Neural cell (in vitro differentiated cells): ENCODE data around the gene NCKAP5L. TPM values are rescaled to one million over a fixed set of nuclear protein-coding genes. Genes with fewer than 3 reads are reported as not detected.

Source experiments
- H2AFZ ChIP-seq: fragments of 200-600, 300-800 bp; sonication (generic), shearing (Covaris generic); 2 replicates; pipeline ENCODE4 v1.6.0; 2014; ENCODE audit warnings: low read depth, mild to moderate bottlenecking, antibody characterized with exemption, low read length, moderate library complexity
- H3F3A ChIP-seq: fragments of 200-600 bp; shearing (Covaris generic); 2 replicates; pipeline ENCODE4 v1.6.1; 2016; ENCODE audit warnings: mild to moderate bottlenecking, moderate library complexity, mixed read lengths, antibody characterized with exemption, low read length; ENCODE audit not compliant: insufficient read depth, poor library complexity, severe bottlenecking
- H3K27ac ChIP-seq: fragments of 200-600, 300-800 bp; sonication (generic), shearing (Covaris generic); 2 replicates; pipeline ENCODE4 v1.5.1; 2014; ENCODE audit warnings: mild to moderate bottlenecking, low read length, moderate library complexity
- H3K27me3 ChIP-seq: fragments of 300-800, 200-600 bp; sonication (generic), shearing (Covaris generic); 2 replicates; pipeline ENCODE4 v1.6.0; 2014; ENCODE audit warnings: mild to moderate bottlenecking, low read depth, low read length, moderate library complexity; ENCODE audit not compliant: insufficient read depth
- H3K36me3 ChIP-seq: fragments of 300-800, 200-600 bp; sonication (generic), shearing (Covaris generic); 2 replicates; pipeline ENCODE4 v1.5.1; 2014; ENCODE audit warnings: mild to moderate bottlenecking, antibody characterized with exemption, low read length, moderate library complexity; ENCODE audit not compliant: insufficient read depth
- H3K4me2 ChIP-seq: fragments of 300-800, 200-600 bp; sonication (generic), shearing (Covaris generic); 2 replicates; pipeline ENCODE4 v1.6.0; 2014; ENCODE audit warnings: mild to moderate bottlenecking, low read length
- H3K4me3 ChIP-seq: fragments of 300-800, 200-600 bp; sonication (generic), shearing (Covaris generic); 2 replicates; pipeline ENCODE4 v1.5.1; 2014; ENCODE audit warnings: mild to moderate bottlenecking, low read length, moderate library complexity
- H3K79me2 ChIP-seq: fragments of 200-600 bp; shearing (Covaris generic); replicated peaks from 2 replicates; pipeline ENCODE4 v1.6.0; 2014; ENCODE audit warnings: mild to moderate bottlenecking, low read length, moderate library complexity; ENCODE audit not compliant: insufficient read depth
- H3K9ac ChIP-seq: fragments of 300-800, 200-600 bp; sonication (generic), shearing (Covaris generic); 2 replicates; pipeline ENCODE4 v1.6.1; 2016; ENCODE audit warnings: mild to moderate bottlenecking, low read length, mixed read lengths
- H3K9me2 ChIP-seq: fragments of 200-600 bp; shearing (Covaris generic); 2 replicates; pipeline ENCODE4 v1.6.1; 2016; ENCODE audit warnings: mild to moderate bottlenecking, low read length, mixed read lengths; ENCODE audit not compliant: insufficient read depth
- H3K9me3 ChIP-seq: fragments of 200-600, 300-800 bp; sonication (generic), shearing (Covaris generic); 2 replicates; pipeline ENCODE4 v1.6.1; 2016; ENCODE audit warnings: mild to moderate bottlenecking, mixed run types, low read length, moderate library complexity, mixed read lengths
- H4K20me1 ChIP-seq: fragments of 200-600 bp; shearing (Covaris generic); 2 replicates; pipeline ENCODE4 v1.6.1; 2016; ENCODE audit warnings: mild to moderate bottlenecking, mixed run types; ENCODE audit not compliant: insufficient read depth
- CTCF ChIP-seq: fragments of 450-650 bp; IDR thresholded peaks from 2 replicates; pipeline ENCODE4 v1.5.1; 2014; ENCODE audit warnings: antibody characterized with exemption, mild to moderate bottlenecking, moderate library complexity; ENCODE audit not compliant: poor library complexity, severe bottlenecking
- EP300 ChIP-seq: fragments of 450-650 bp; conservative IDR thresholded peaks from 2 replicates; pipeline ENCODE4 v1.6.1; 2014; ENCODE audit warnings: antibody characterized with exemption, mild to moderate bottlenecking, moderate library complexity; ENCODE audit not compliant: poor library complexity, severe bottlenecking
- EZH2 ChIP-seq: fragments of 200-600, 300-800 bp; shearing (Covaris generic), sonication (generic); IDR thresholded peaks from 2 replicates; pipeline ENCODE4 v1.6.1; 2014; ENCODE audit warnings: antibody characterized with exemption, low read length, borderline replicate concordance, mild to moderate bottlenecking; ENCODE audit not compliant: insufficient read depth, poor library complexity, severe bottlenecking
- MXI1 ChIP-seq: fragments of 450-650 bp; conservative IDR thresholded peaks from 2 replicates; pipeline ENCODE4 v1.6.1; 2014; ENCODE audit warnings: antibody characterized with exemption, mild to moderate bottlenecking; ENCODE audit not compliant: poor library complexity, severe bottlenecking
- POLR2AphosphoS5 ChIP-seq: IDR thresholded peaks from 2 replicates; pipeline ENCODE4 v1.6.1; 2012
- RAD21 ChIP-seq: fragments of 450-650 bp; conservative IDR thresholded peaks from 2 replicates; pipeline ENCODE4 v1.6.1; 2014; ENCODE audit warnings: antibody characterized with exemption, mild to moderate bottlenecking, moderate library complexity
- REST ChIP-seq: IDR thresholded peaks from 2 replicates; pipeline ENCODE4 v1.6.1; 2012; ENCODE audit warnings: borderline replicate concordance
- SMC3 ChIP-seq: fragments of 450-650 bp; conservative IDR thresholded peaks from 2 replicates; pipeline ENCODE4 v1.6.1; 2014; ENCODE audit warnings: antibody characterized with exemption, mild to moderate bottlenecking, moderate library complexity; ENCODE audit not compliant: poor library complexity
- TAF1 ChIP-seq: IDR thresholded peaks from 2 replicates; pipeline ENCODE4 v1.6.1; 2012; ENCODE audit warnings: low read depth
- polyA minus RNA-seq: library from RNA; depleted of rRNA, polyadenylated mRNA; stranded (reverse); fragments of >200 nt; gene quantifications from 2 replicates; pipeline ENCODE4 v1.2.3, GENCODE V29; 2014
- polyA plus RNA-seq: library from polyadenylated mRNA; depleted of rRNA; stranded (reverse); fragments of >200 nt; gene quantifications from 2 replicates; pipeline ENCODE4 v1.2.3, GENCODE V29; 2014

NCKAP5L gene, protein sequence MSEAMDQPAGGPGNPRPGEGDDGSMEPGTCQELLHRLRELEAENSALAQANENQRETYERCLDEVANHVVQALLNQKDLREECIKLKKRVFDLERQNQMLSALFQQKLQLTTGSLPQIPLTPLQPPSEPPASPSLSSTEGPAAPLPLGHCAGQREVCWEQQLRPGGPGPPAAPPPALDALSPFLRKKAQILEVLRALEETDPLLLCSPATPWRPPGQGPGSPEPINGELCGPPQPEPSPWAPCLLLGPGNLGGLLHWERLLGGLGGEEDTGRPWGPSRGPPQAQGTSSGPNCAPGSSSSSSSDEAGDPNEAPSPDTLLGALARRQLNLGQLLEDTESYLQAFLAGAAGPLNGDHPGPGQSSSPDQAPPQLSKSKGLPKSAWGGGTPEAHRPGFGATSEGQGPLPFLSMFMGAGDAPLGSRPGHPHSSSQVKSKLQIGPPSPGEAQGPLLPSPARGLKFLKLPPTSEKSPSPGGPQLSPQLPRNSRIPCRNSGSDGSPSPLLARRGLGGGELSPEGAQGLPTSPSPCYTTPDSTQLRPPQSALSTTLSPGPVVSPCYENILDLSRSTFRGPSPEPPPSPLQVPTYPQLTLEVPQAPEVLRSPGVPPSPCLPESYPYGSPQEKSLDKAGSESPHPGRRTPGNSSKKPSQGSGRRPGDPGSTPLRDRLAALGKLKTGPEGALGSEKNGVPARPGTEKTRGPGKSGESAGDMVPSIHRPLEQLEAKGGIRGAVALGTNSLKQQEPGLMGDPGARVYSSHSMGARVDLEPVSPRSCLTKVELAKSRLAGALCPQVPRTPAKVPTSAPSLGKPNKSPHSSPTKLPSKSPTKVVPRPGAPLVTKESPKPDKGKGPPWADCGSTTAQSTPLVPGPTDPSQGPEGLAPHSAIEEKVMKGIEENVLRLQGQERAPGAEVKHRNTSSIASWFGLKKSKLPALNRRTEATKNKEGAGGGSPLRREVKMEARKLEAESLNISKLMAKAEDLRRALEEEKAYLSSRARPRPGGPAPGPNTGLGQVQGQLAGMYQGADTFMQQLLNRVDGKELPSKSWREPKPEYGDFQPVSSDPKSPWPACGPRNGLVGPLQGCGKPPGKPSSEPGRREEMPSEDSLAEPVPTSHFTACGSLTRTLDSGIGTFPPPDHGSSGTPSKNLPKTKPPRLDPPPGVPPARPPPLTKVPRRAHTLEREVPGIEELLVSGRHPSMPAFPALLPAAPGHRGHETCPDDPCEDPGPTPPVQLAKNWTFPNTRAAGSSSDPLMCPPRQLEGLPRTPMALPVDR (N-terminal part only)
- 6.2 and 6.5 TPM in 2 replicates for polyA plus RNA-seq
- polyA minus RNA-seq, result 25.2 and 27.0 TPM in 2 replicates

- H2AFZ ChIP-seq, result peak within 1 kb of the TSS; percentile 88
- no peak for TF ChIP-seq SMC3
- peak; percentile 98 for TF ChIP-seq MXI1
- no peak for TF ChIP-seq EP300
- TF ChIP-seq REST, result peak; percentile 68
- TF ChIP-seq POLR2AphosphoS5, result peak; percentile 72
- TF ChIP-seq RAD21, result no peak
- H3K27ac ChIP-seq, result peak within 1 kb of the TSS; percentile 82
- H3K79me2 ChIP-seq, result peaks cover 32% of the 10 kb centered on the region
- H3F3A ChIP-seq, result no peaks in the 10 kb centered on the region
- no peaks in the 10 kb centered on the region for H4K20me1 ChIP-seq
- no peaks in the 10 kb centered on the region for H3K9me3 ChIP-seq
- H3K9me2 ChIP-seq, result no peaks in the 10 kb centered on the region
- peak within 1 kb of the TSS; percentile 92 for H3K4me2 ChIP-seq
- H3K36me3 ChIP-seq, result no peaks in the 10 kb centered on the region
- no peaks in the 10 kb centered on the region for H3K27me3 ChIP-seq
- H3K4me3 ChIP-seq, result peak within 1 kb of the TSS; percentile 95
- H3K9ac ChIP-seq, result peak within 1 kb of the TSS; percentile 90
These were observed at the start of gene NCKAP5L for GRCh38 chr12:49828133-49829091. NCKAP5L (minus strand) TSS chr12:49828413; CDS start chr12:49804044, 24,369 bp downstream.

DNA sequence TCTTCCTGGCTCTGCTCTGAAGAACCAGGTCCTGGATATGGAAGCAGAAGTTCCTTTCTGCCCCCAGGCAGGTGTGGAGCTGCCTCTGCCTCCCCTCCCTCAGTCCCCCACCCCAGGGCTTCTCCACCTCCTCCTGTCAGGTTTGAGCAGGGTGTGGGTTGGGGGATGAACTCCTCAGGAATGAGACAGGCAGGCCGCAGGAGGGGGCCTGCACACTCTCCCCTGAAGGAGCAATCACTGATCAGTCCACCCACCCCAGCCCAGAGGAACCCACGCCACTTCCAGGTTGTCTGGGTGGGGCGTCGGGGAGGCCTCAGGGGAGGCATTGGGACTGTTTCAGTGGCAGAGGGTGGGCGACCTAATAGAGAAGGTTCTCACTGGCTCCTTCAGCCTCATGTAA, 48.9 kb upstream of the NCKAP5L start:
- H3K27ac ChIP-seq, result no peak overlapping the region
- H3K9ac ChIP-seq, result no peak overlapping the region

More for the DNA sequence above, 48.9 kb upstream of the NCKAP5L start:
- H3K79me2 ChIP-seq, result no peaks in the 10 kb centered on the region
- no peaks in the 10 kb centered on the region for H3K9me2 ChIP-seq
- H3F3A ChIP-seq, result no peaks in the 10 kb centered on the region
- H3K9me3 ChIP-seq, result no peaks in the 10 kb centered on the region
- no peaks in the 10 kb centered on the region for H3K27me3 ChIP-seq
- TF ChIP-seq EZH2, result no peak
- TF ChIP-seq CTCF, result no peak
- no peak for TF ChIP-seq POLR2AphosphoS5
- TF ChIP-seq TAF1, result no peak
- no peak for TF ChIP-seq EP300
- no peak for TF ChIP-seq REST
- no peak for TF ChIP-seq MXI1
- no peak for TF ChIP-seq SMC3
- no peak for TF ChIP-seq RAD21
- H2AFZ ChIP-seq, result no peak overlapping the region
- no peaks in the 10 kb centered on the region for H4K20me1 ChIP-seq
- no peak overlapping the region for H3K4me3 ChIP-seq
- H3K4me2 ChIP-seq, result no peak overlapping the region
- H3K36me3 ChIP-seq, result no peaks in the 10 kb centered on the region
